ENCODE data around the gene FAM89A. TPM values are rescaled to one million over a fixed set of nuclear protein-coding genes. Genes with fewer than 3 reads are reported as not detected.
A peak's percentile ranks its signal among the peaks of the same experiment; 100 is the strongest.
"Not testable (repeated sequence)": the region's sequence is repeated elsewhere in the genome, so short reads cannot be mapped to it uniquely, and the experiment has no call there.

Gene FAM89A
- total RNA-seq, 2 donors from 2014 or later, result 14.3 to 35.3 TPM

GRCh38 chr1:231053493-231054162 is 13.6 kb upstream of the FAM89A start:
- 1 to 2% methylated on average over 7 of the region's 7 CpGs for WGBS, 2 donors
- Histone ChIP-seq H3K9me3 (peaks cover 0 to 3% (median 0%) of the 10 kb centered on the region in 3 donors), H3K27ac (peak overlapping the region; percentile 1 to 48 (median 44)), H3K36me3 (replicated peaks in 1 of 2; ENCODE audit: insufficient read depth in 1 of 2, low read depth in 2 of 2) (no peaks in the 10 kb centered on the region), H3K27me3 (no peaks in the 10 kb centered on the region), H3K4me3 (no peak overlapping the region), H3K4me1 (peaks cover 16% of the 10 kb centered on the region)
- TF ChIP-seq, protein P1, sequence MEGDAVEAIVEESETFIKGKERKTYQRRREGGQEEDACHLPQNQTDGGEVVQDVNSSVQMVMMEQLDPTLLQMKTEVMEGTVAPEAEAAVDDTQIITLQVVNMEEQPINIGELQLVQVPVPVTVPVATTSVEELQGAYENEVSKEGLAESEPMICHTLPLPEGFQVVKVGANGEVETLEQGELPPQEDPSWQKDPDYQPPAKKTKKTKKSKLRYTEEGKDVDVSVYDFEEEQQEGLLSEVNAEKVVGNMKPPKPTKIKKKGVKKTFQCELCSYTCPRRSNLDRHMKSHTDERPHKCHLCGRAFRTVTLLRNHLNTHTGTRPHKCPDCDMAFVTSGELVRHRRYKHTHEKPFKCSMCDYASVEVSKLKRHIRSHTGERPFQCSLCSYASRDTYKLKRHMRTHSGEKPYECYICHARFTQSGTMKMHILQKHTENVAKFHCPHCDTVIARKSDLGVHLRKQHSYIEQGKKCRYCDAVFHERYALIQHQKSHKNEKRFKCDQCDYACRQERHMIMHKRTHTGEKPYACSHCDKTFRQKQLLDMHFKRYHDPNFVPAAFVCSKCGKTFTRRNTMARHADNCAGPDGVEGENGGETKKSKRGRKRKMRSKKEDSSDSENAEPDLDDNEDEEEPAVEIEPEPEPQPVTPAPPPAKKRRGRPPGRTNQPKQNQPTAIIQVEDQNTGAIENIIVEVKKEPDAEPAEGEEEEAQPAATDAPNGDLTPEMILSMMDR (IDR thresholded peaks at IDR 0.05), result peak in 1 of 7 experiments; percentile 6
- no peak for TF ChIP-seq POLR2A (IDR thresholded peaks at IDR 0.05)
- peak; percentile 87 for ATAC-seq
- intact Hi-C loops (cut with DNase I), result no loop called here
- DNase-seq, result peak; percentile 76 to 89 (median 85)

GRCh38 chr1:231052777-231053176 is 12.7 kb upstream of the FAM89A start:
- Histone ChIP-seq H3K4me3 (no peak overlapping the region), H3K27ac (peak overlapping the region in 1 of 4 donors; percentile 41), H3K9me3 (peaks cover 0 to 3% (median 0%) of the 10 kb centered on the region in 3 donors), H3K36me3 (replicated peaks in 1 of 2; ENCODE audit: insufficient read depth in 1 of 2, low read depth in 2 of 2) (no peaks in the 10 kb centered on the region), H3K4me1 (peaks cover 13% of the 10 kb centered on the region), H3K27me3 (no peaks in the 10 kb centered on the region)
- intact Hi-C loops (cut with DNase I), result no loop called here
- ATAC-seq (no peak), DNase-seq (no peak)
- TF ChIP-seq POLR2A (IDR thresholded peaks at IDR 0.05), result no peak
- TF ChIP-seq, protein P1 (IDR thresholded peaks at IDR 0.05), result no peak
- 92 to 94% methylated on average over 8 of the region's 8 CpGs for WGBS, 2 donors

- DNase-seq; H3K9me3 ChIP-seq; H3K27ac ChIP-seq; H3K27me3 ChIP-seq; H3K4me3 ChIP-seq; ATAC-seq; intact Hi-C loops (cut with DNase I); H3K36me3 ChIP-seq (replicated peaks in 1 of 2; ENCODE audit: insufficient read depth in 1 of 2, low read depth in 2 of 2): not testable (repeated sequence)
- peaks cover 13% of the 10 kb centered on the region for H3K4me1 ChIP-seq
- 82 to 85% methylated on average over 9 of the region's 9 CpGs for WGBS, 2 donors
Observed at GRCh38 chr1:231050932-231051331, 10.9 kb upstream of the FAM89A start.

- intact Hi-C loops (cut with DNase I), result no loop called here
- Histone ChIP-seq H3K27ac (no peak overlapping the region), H3K4me3 (no peak overlapping the region), H3K27me3 (no peaks in the 10 kb centered on the region), H3K36me3 (replicated peaks in 1 of 2; ENCODE audit: insufficient read depth in 1 of 2, low read depth in 2 of 2) (no peaks in the 10 kb centered on the region), H3K4me1 (peaks cover 13% of the 10 kb centered on the region), H3K9me3 (peaks cover 0 to under 1% (median 0%) of the 10 kb centered on the region in 3 donors)
- ATAC-seq (no peak), DNase-seq (no peak)
- no peak for TF ChIP-seq POLR2A (IDR thresholded peaks at IDR 0.05)
- TF ChIP-seq, protein P1 (IDR thresholded peaks at IDR 0.05), result no peak
- WGBS, 2 donors, result 64 to 79% methylated on average over 3 of the region's 3 CpGs
Observed at GRCh38 chr1:231050395-231050794, 10.3 kb upstream of the FAM89A start.

GRCh38 chr1:231049121-231049979 is 9.3 kb upstream of the FAM89A start:
- peaks cover 13% of the 10 kb centered on the region for H3K4me1 ChIP-seq
- intact Hi-C loops (cut with DNase I), result no loop called here
- no peak overlapping the region for H3K4me3 ChIP-seq
- TF ChIP-seq, protein P1 (IDR thresholded peaks at IDR 0.05), result no peak
- TF ChIP-seq POLR2A (IDR thresholded peaks at IDR 0.05), result no peak
- WGBS, 2 donors, result 49 to 55% methylated on average over 10 of the region's 10 CpGs
- no peaks in the 10 kb centered on the region for H3K36me3 ChIP-seq (replicated peaks in 1 of 2; ENCODE audit: insufficient read depth in 1 of 2, low read depth in 2 of 2)
- no peak for DNase-seq
- no peaks in the 10 kb centered on the region for H3K9me3 ChIP-seq
- H3K27ac ChIP-seq, result no peak overlapping the region
- no peaks in the 10 kb centered on the region for H3K27me3 ChIP-seq
- no peak for ATAC-seq

DNA sequence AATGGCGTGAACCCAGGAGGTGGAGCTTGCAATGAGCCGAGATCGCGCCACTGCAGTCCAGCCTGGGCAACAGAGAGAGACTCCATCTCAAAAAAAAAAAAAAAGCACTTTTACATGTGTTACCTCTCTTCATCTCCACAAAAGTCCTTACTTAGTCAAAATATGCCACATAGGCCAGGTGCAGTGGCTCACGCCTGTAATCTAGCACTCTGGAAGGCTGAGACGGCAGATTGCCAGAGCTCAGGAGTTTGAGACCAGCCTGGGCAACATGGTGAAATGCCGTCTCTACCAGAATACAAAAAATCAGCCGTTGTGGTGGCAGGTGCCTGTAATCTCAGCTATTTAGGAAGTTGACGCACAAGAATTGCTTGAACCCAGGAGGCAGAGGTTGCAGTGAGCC is 8.4 kb upstream of the FAM89A start:
- H3K4me1 ChIP-seq; H3K9me3 ChIP-seq; H3K36me3 ChIP-seq (replicated peaks in 1 of 2; ENCODE audit: insufficient read depth in 1 of 2, low read depth in 2 of 2); H3K27me3 ChIP-seq; H3K4me3 ChIP-seq; ATAC-seq; H3K27ac ChIP-seq; intact Hi-C loops (cut with DNase I): not testable (repeated sequence)
- 71 to 75% methylated on average over 8 to 9 of the region's 9 CpGs for WGBS, 2 donors
- DNase-seq, result peak in 2 of 4 donors; percentile 24 to 39

GRCh38 chr1:231047529-231047928 is 7.5 kb upstream of the FAM89A start:
- H3K36me3 ChIP-seq (replicated peaks in 1 of 2; ENCODE audit: insufficient read depth in 1 of 2, low read depth in 2 of 2); H3K4me3 ChIP-seq; H3K4me1 ChIP-seq; intact Hi-C loops (cut with DNase I); H3K27ac ChIP-seq; H3K27me3 ChIP-seq; DNase-seq; H3K9me3 ChIP-seq; ATAC-seq: not testable (repeated sequence)
